Measurements from ENCODE around the gene SMIM36.
A peak's percentile ranks its signal among the peaks of the same experiment; 100 is the strongest.
"Not testable (repeated sequence)": the region's sequence is repeated elsewhere in the genome, so short reads cannot be mapped to it uniquely, and the experiment has no call there.

SMIM36 gene

GRCh38 chr17:55478971-55479370 is 32.3 kb downstream of the SMIM36 start:
- DNase-seq (ENCODE audit: low read depth) = no peak
- no peak overlapping the region for H3K4me3 ChIP-seq (replicated peaks; ENCODE audit: low read depth, low read length)
- no peak for TF ChIP-seq CTCF (IDR thresholded peaks at IDR 0.05; ENCODE audit: low read length, missing control alignments)

- no peak overlapping the region for H3K4me3 ChIP-seq (replicated peaks; ENCODE audit: low read depth, low read length)
- no peak for DNase-seq (ENCODE audit: low read depth)
- no peak for TF ChIP-seq CTCF (IDR thresholded peaks at IDR 0.05; ENCODE audit: low read length, missing control alignments)
These were observed 44.6 kb downstream of the SMIM36 start for GRCh38 chr17:55466671-55467070.

- H3K4me3 ChIP-seq (replicated peaks; ENCODE audit: low read depth, low read length); DNase-seq (ENCODE audit: low read depth): not testable (repeated sequence)
These were observed 45.5 kb downstream of the SMIM36 start for GRCh38 chr17:55465771-55466170.

- no peak for DNase-seq (ENCODE audit: low read depth)
- H3K4me3 ChIP-seq (replicated peaks; ENCODE audit: low read depth, low read length) = no peak overlapping the region
- TF ChIP-seq CTCF (IDR thresholded peaks at IDR 0.05; ENCODE audit: low read length, missing control alignments) = no peak
These were observed 47.7 kb downstream of the SMIM36 start for GRCh38 chr17:55463600-55463999.

- no peak overlapping the region for H3K4me3 ChIP-seq (replicated peaks; ENCODE audit: low read depth, low read length)
- no peak for DNase-seq (ENCODE audit: low read depth)
- no peak for TF ChIP-seq CTCF (IDR thresholded peaks at IDR 0.05; ENCODE audit: low read length, missing control alignments)
These were observed 48.5 kb downstream of the SMIM36 start for GRCh38 chr17:55462711-55463110.

GRCh38 chr17:55462234-55462633 is 49.0 kb downstream of the SMIM36 start:
- no peak for TF ChIP-seq CTCF (IDR thresholded peaks at IDR 0.05; ENCODE audit: low read length, missing control alignments)
- DNase-seq (ENCODE audit: low read depth) = no peak
- H3K4me3 ChIP-seq (replicated peaks; ENCODE audit: low read depth, low read length) = no peak overlapping the region

- DNase-seq (ENCODE audit: low read depth) = peak; percentile 57
- H3K4me3 ChIP-seq (replicated peaks; ENCODE audit: low read depth, low read length) = no peak overlapping the region
- TF ChIP-seq CTCF (IDR thresholded peaks at IDR 0.05; ENCODE audit: low read length, missing control alignments) = no peak
These were observed 52.3 kb downstream of the SMIM36 start for GRCh38 chr17:55458978-55459377.
